ENCODE measurements around the gene CASK.

The CASK gene

DNA sequence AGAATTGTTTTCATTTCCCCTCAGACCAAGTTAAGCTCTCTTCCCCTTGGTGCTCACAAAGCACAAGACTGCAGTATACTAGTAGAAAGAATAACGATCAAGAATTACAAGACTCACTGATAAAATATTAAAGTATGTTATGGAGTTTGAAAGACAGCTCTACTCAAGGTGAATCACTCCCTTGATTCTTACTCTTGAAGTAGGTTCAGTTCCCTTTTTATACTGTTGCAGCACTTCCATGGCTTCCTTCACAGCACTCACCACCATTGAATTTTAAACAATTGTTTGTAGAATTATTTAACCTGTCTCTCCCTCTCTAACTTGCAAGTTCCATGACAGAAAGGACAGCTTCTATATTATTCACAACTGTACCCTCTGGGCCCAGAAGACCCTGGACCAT lies 42.2 kb downstream of the CASK start:
- H3K4me1 ChIP-seq (ENCODE audit: low read length) = peaks cover 16% of the 10 kb centered on the region; the same call in 1 of the 2 replicates
- no peak for DNase-seq
- no peak overlapping the region for H3K9ac ChIP-seq (ENCODE audit: low read length)
- no peaks in the 10 kb centered on the region for H3K9me2 ChIP-seq (replicated peaks; ENCODE audit: insufficient read depth, low read length)
- no peak overlapping the region for H3K4me3 ChIP-seq (ENCODE audit: low read length)
- H3K79me2 ChIP-seq (ENCODE audit: low read length) = peaks cover 23% of the 10 kb centered on the region
- no peak overlapping the region for H3K27ac ChIP-seq (ENCODE audit: low read length)
- no peaks in the 10 kb centered on the region for H3K36me3 ChIP-seq (replicated peaks; ENCODE audit: insufficient read depth, low read length)
- no peak overlapping the region for H2AFZ ChIP-seq (ENCODE audit: low read length)
- no peaks in the 10 kb centered on the region for H3K9me3 ChIP-seq (replicated peaks; ENCODE audit: insufficient read depth, low read length)
- no peak for TF ChIP-seq CTCF (IDR thresholded peaks at IDR 0.05; ENCODE audit: low read length)
- TF ChIP-seq EZH2 (optimal IDR thresholded peaks at IDR 0.05; ENCODE audit: low read depth, low read length) = no peak
- no peak for TF ChIP-seq EZH2phosphoT487 (IDR thresholded peaks at IDR 0.05; ENCODE audit: low read length)
- no peaks in the 10 kb centered on the region for H3K27me3 ChIP-seq (replicated peaks; ENCODE audit: insufficient read depth, low read length)
- no peaks in the 10 kb centered on the region for H3F3A ChIP-seq (ENCODE audit: insufficient read depth, low read length)
- no peaks in the 10 kb centered on the region for H4K20me1 ChIP-seq (ENCODE audit: insufficient read depth, low read length)
- no peak overlapping the region for H3K4me2 ChIP-seq (ENCODE audit: low read depth, low read length)

DNA sequence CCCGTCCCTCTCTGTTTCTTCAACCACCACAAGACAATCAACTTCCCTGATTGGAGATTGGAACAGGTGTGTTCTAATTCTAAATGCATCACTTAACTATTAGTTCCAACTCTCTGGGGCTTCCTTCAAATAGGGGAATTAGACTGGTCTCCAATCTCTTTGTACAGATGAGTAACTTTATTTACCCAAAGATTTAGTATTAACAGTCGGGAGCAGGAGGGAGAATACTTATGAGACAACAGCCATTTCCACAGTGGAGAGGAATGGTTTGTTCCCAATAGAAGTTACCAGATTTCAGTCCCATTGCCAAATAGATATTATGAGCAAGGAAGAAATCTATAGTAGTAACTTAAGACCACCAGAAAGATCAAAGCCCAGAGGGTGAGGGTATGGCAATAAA lies 46.2 kb downstream of the CASK start:
- no peak for DNase-seq
- TF ChIP-seq EZH2phosphoT487 (IDR thresholded peaks at IDR 0.05; ENCODE audit: low read length) (no peak), EZH2 (optimal IDR thresholded peaks at IDR 0.05; ENCODE audit: low read depth, low read length) (no peak), CTCF (IDR thresholded peaks at IDR 0.05; ENCODE audit: low read length) (no peak)
- Histone ChIP-seq H3K9me2 (replicated peaks; ENCODE audit: insufficient read depth, low read length) (no peaks in the 10 kb centered on the region), H3F3A (ENCODE audit: insufficient read depth, low read length) (no peaks in the 10 kb centered on the region), H2AFZ (ENCODE audit: low read length) (no peak overlapping the region), H3K4me1 (ENCODE audit: low read length) (no peaks in the 10 kb centered on the region), H4K20me1 (ENCODE audit: insufficient read depth, low read length) (no peaks in the 10 kb centered on the region), H3K4me3 (ENCODE audit: low read length) (no peak overlapping the region), H3K9me3 (replicated peaks; ENCODE audit: insufficient read depth, low read length) (no peaks in the 10 kb centered on the region), H3K36me3 (replicated peaks; ENCODE audit: insufficient read depth, low read length) (no peaks in the 10 kb centered on the region), H3K27me3 (replicated peaks; ENCODE audit: insufficient read depth, low read length) (no peaks in the 10 kb centered on the region), H3K79me2 (ENCODE audit: low read length) (peaks cover 12% of the 10 kb centered on the region), H3K9ac (ENCODE audit: low read length) (no peak overlapping the region), H3K4me2 (ENCODE audit: low read depth, low read length) (no peak overlapping the region), H3K27ac (ENCODE audit: low read length) (no peak overlapping the region)

GRCh38 chrX:41875142-41875541 lies 48.2 kb downstream of the CASK start:
- no peak overlapping the region for H3K27ac ChIP-seq (ENCODE audit: low read length)
- H3K9me3 ChIP-seq (replicated peaks; ENCODE audit: insufficient read depth, low read length) = no peaks in the 10 kb centered on the region
- H3K36me3 ChIP-seq (replicated peaks; ENCODE audit: insufficient read depth, low read length) = no peaks in the 10 kb centered on the region
- H3K4me3 ChIP-seq (ENCODE audit: low read length) = no peak overlapping the region
- H3K9me2 ChIP-seq (replicated peaks; ENCODE audit: insufficient read depth, low read length) = no peaks in the 10 kb centered on the region
- H3K79me2 ChIP-seq (ENCODE audit: low read length) = peaks cover 7% of the 10 kb centered on the region
- no peak for DNase-seq
- H2AFZ ChIP-seq (ENCODE audit: low read length) = no peak overlapping the region
- H3F3A ChIP-seq (ENCODE audit: insufficient read depth, low read length) = no peaks in the 10 kb centered on the region
- H4K20me1 ChIP-seq (ENCODE audit: insufficient read depth, low read length) = no peaks in the 10 kb centered on the region
- no peak overlapping the region for H3K9ac ChIP-seq (ENCODE audit: low read length)
- TF ChIP-seq CTCF (IDR thresholded peaks at IDR 0.05; ENCODE audit: low read length) (no peak), EZH2 (optimal IDR thresholded peaks at IDR 0.05; ENCODE audit: low read depth, low read length) (no peak), EZH2phosphoT487 (IDR thresholded peaks at IDR 0.05; ENCODE audit: low read length) (no peak)
- no peaks in the 10 kb centered on the region for H3K27me3 ChIP-seq (replicated peaks; ENCODE audit: insufficient read depth, low read length)
- no peaks in the 10 kb centered on the region for H3K4me1 ChIP-seq (ENCODE audit: low read length)
- H3K4me2 ChIP-seq (ENCODE audit: low read depth, low read length) = no peak overlapping the region
